Activated CD8-positive, alpha-beta memory T cell treated with anti-CD3 and anti-CD28 coated beads, Interleukin-2, amount 10 ng/mL, durations not matched to agents 7 days and 5 days (primary cell): Measurements from ENCODE around the gene ZNF587. TPM values are rescaled to one million over a fixed set of nuclear protein-coding genes. Genes with fewer than 3 reads are reported as not detected.
"Not testable (repeated sequence)": the region's sequence is repeated elsewhere in the genome, so short reads cannot be mapped to it uniquely, and the experiment has no call there.

Source experiments
- ATAC-seq: fragments of 150-1000 bp; cut with Tn5 transposase; one replicate; pipeline ENCODE4 v1.10.0; 2021; ENCODE audit warnings: moderate library complexity
- CTCF ChIA-PET: fragments of 350-600 bp; sonication (Branson Sonifier 250); formaldehyde crosslinking; loops from one replicate; lab custom pipeline; 2021; ENCODE audit warnings: antibody characterized with exemption; lab: Charles Lee
- DNase-seq: peaks from one replicate; pipeline ENCODE4 v3.0.0-alpha.2; 2020
- H3K27ac Mint-ChIP-seq: one replicate; pipeline ENCODE4 v1.8.0; 2021; ENCODE audit warnings: mild to moderate bottlenecking, mixed read lengths
- H3K27me3 Mint-ChIP-seq: one replicate; pipeline ENCODE4 v1.8.0; 2021; ENCODE audit warnings: mixed read lengths
- H3K36me3 Mint-ChIP-seq: one replicate; pipeline ENCODE4 v1.8.0; 2021; ENCODE audit warnings: mild to moderate bottlenecking, mixed read lengths
- H3K4me1 Mint-ChIP-seq: one replicate; pipeline ENCODE4 v1.8.0; 2021; ENCODE audit warnings: mixed read lengths
- H3K4me3 Mint-ChIP-seq: one replicate; pipeline ENCODE4 v1.8.0; 2021; ENCODE audit warnings: mild to moderate bottlenecking, moderate library complexity, mixed read lengths
- H3K9me3 Mint-ChIP-seq: one replicate; pipeline ENCODE4 v1.8.0; 2022; ENCODE audit warnings: low read depth, mixed read lengths
- total RNA-seq, 2 experiments: library from RNA; stranded (reverse); gene quantifications; one replicate each; pipeline ENCODE4 v1.2.3, GENCODE V29; 2021

ZNF587 gene
- total RNA-seq, 2 experiments from 2014 or later: 30.8 to 41.2 TPM

- DNase-seq, H3K27me3 Mint-ChIP-seq, H3K4me3 Mint-ChIP-seq, H3K27ac Mint-ChIP-seq, CTCF ChIA-PET, H3K4me1 Mint-ChIP-seq, ATAC-seq: not testable (repeated sequence)
- Mint-ChIP-seq H3K36me3 (peaks cover 87% of the 10 kb centered on the region), H3K9me3 (peaks cover 48% of the 10 kb centered on the region)
Observed at GRCh38 chr19:57873883-57874799, 24.5 kb downstream of the ZNF587 start.

DNA sequence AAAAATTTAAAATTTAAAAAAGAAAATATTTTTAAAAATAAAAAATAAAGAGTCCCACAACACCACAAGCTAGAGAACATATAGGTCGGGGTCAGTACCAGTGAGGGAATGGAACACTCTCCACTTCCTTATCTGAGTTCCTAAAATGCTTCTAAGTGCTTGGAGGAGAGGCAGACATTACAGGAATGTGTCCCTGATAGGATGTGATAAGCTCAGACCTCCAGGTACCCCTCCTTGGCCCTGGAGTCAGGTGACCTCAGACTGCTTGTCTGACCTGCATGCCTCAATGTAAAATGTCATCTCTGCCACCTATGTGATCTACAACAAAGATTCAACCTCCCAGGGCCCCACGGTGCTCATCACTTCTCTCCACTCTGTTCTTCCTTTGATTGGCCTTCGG is 36.4 kb downstream of the ZNF587 start:
- Mint-ChIP-seq H3K9me3 (peaks cover 10% of the 10 kb centered on the region), H3K4me1 (peaks cover 20% of the 10 kb centered on the region), H3K36me3 (peaks cover 62% of the 10 kb centered on the region), H3K27me3 (no peaks in the 10 kb centered on the region), H3K27ac (no peak overlapping the region), H3K4me3 (no peak overlapping the region)
- CTCF ChIA-PET: interaction anchor here (2.5 kb wide), 1 partner anchor 11 kb away, joined by 5 read pairs; no protein-coding TSS in a partner anchor
- DNase-seq: no peak
- ATAC-seq: no peak

- DNase-seq (no peak), ATAC-seq (no peak)
- peaks cover 12% of the 10 kb centered on the region for H3K9me3 Mint-ChIP-seq
- CTCF ChIA-PET: interaction anchor here (1.1 to 2.5 kb wide), 2 partner anchors 9 to 19 kb away, joined by 3 to 5 read pairs; no protein-coding TSS in a partner anchor
- H3K27ac Mint-ChIP-seq: peak overlapping the region; percentile 88
- H3K4me1 Mint-ChIP-seq: peaks cover 20% of the 10 kb centered on the region
- no peaks in the 10 kb centered on the region for H3K27me3 Mint-ChIP-seq
- H3K4me3 Mint-ChIP-seq: peak overlapping the region; percentile 85
- peaks cover 64% of the 10 kb centered on the region for H3K36me3 Mint-ChIP-seq
Observed at GRCh38 chr19:57887195-57887941, 37.7 kb downstream of the ZNF587 start.

DNA sequence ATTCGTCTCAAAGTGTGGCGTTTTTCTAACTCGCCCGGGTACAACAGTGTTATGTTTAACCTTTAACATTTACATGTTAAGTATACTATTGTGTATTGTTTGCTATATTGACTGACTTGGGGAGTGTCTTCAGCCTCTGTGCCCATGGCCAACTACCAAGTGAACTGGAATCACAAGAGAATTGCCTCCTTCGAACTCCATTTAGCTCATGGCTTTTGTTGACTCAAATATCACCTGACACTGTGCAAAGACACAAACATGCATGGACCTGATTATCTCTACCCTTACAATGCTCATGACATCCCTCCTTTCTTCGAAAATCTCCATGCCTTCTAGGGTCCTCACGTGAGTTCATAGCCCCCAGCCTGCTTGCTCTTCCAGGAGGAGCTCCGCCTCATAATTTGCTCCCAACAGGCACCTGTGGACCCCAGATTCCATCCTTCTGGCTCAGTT is 38.5 kb downstream of the ZNF587 start:
- no peak for DNase-seq
- Mint-ChIP-seq H3K27ac (peak overlapping the region; percentile 88), H3K4me3 (peak overlapping the region; percentile 85), H3K27me3 (no peaks in the 10 kb centered on the region), H3K4me1 (peaks cover 20% of the 10 kb centered on the region), H3K9me3 (peaks cover 8% of the 10 kb centered on the region), H3K36me3 (peaks cover 61% of the 10 kb centered on the region)
- CTCF ChIA-PET: interaction anchor here (1.1 kb wide), 1 partner anchor 19 kb away, joined by 3 read pairs; no protein-coding TSS in a partner anchor
- ATAC-seq: peak; percentile 9

GRCh38 chr19:57888560-57889231 is 39.0 kb downstream of the ZNF587 start, which contains the start of gene ZNF814:
ZNF814 (minus strand) TSS chr19:57889037; CDS start chr19:57888802, 235 bp downstream.
- Mint-ChIP-seq H3K27me3 (no peaks in the 10 kb centered on the region), H3K27ac (peak within 1 kb of the TSS; percentile 88), H3K36me3 (peaks cover 56% of the 10 kb centered on the region), H3K4me3 (peak within 1 kb of the TSS; percentile 85), H3K4me1 (peaks cover 20% of the 10 kb centered on the region), H3K9me3 (peaks cover 8% of the 10 kb centered on the region)
- CTCF ChIA-PET: interaction anchor here (1.1 kb wide), 1 partner anchor 18 kb away, joined by 3 read pairs; no protein-coding TSS in a partner anchor
- ATAC-seq: peak; percentile 93
- DNase-seq: peak; percentile 92

DNA sequence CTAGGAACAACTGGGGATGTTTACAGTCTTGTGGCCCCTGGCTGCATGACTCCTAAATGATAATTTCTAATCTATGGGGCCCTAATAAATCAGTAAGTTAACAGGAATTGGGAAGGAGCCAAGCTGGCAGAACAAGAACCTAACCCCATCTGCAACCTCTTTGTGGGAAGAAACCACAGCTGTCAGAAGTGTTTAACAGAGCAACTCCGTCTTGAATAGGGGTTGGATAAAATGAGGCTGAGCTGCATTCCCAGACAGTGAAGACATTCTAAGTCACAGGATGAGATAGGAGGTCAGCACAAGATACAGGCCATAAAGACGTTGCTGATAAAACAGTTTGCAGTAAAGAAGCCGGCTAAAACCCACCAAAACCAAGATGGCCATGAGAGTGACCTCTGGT is 41.0 kb downstream of the ZNF587 start:
- H3K27ac Mint-ChIP-seq, H3K4me3 Mint-ChIP-seq, H3K27me3 Mint-ChIP-seq, DNase-seq, H3K9me3 Mint-ChIP-seq, CTCF ChIA-PET, ATAC-seq: not testable (repeated sequence)
- Mint-ChIP-seq H3K4me1 (peaks cover 20% of the 10 kb centered on the region), H3K36me3 (peaks cover 37% of the 10 kb centered on the region)

GRCh38 chr19:57900311-57900710 is 50.7 kb downstream of the ZNF587 start:
- ATAC-seq (no peak), DNase-seq (no peak)
- H3K4me3 Mint-ChIP-seq: no peak overlapping the region
- H3K27me3 Mint-ChIP-seq: no peaks in the 10 kb centered on the region
- H3K4me1 Mint-ChIP-seq: peaks cover 7% of the 10 kb centered on the region
- H3K9me3 Mint-ChIP-seq: no peaks in the 10 kb centered on the region
- H3K36me3 Mint-ChIP-seq: peaks cover 19% of the 10 kb centered on the region
- no peak overlapping the region for H3K27ac Mint-ChIP-seq
- CTCF ChIA-PET: no interaction called here

GRCh38 chr19:57903618-57904184 is 54.0 kb downstream of the ZNF587 start:
- H3K27me3 Mint-ChIP-seq: no peaks in the 10 kb centered on the region
- CTCF ChIA-PET: no interaction called here
- ATAC-seq: no peak
- no peak for DNase-seq
- H3K9me3 Mint-ChIP-seq: peaks cover 10% of the 10 kb centered on the region
- H3K36me3 Mint-ChIP-seq: peaks cover 39% of the 10 kb centered on the region
- no peak overlapping the region for H3K4me3 Mint-ChIP-seq
- H3K4me1 Mint-ChIP-seq: peaks cover 5% of the 10 kb centered on the region
- H3K27ac Mint-ChIP-seq: no peak overlapping the region

GRCh38 chr19:57905258-57905657 is 55.6 kb downstream of the ZNF587 start:
- no peak overlapping the region for H3K27ac Mint-ChIP-seq
- H3K9me3 Mint-ChIP-seq: peaks cover 16% of the 10 kb centered on the region
- CTCF ChIA-PET: no interaction called here
- peaks cover 5% of the 10 kb centered on the region for H3K4me1 Mint-ChIP-seq
- ATAC-seq (no peak), DNase-seq (no peak)
- peaks cover 48% of the 10 kb centered on the region for H3K36me3 Mint-ChIP-seq
- no peaks in the 10 kb centered on the region for H3K27me3 Mint-ChIP-seq
- H3K4me3 Mint-ChIP-seq: no peak overlapping the region

- H3K27me3 Mint-ChIP-seq: no peaks in the 10 kb centered on the region
- peaks cover 62% of the 10 kb centered on the region for H3K36me3 Mint-ChIP-seq
- DNase-seq (no peak), ATAC-seq (no peak)
- H3K4me1 Mint-ChIP-seq: peaks cover 9% of the 10 kb centered on the region
- no peak overlapping the region for H3K27ac Mint-ChIP-seq
- no peak overlapping the region for H3K4me3 Mint-ChIP-seq
- H3K9me3 Mint-ChIP-seq: peaks cover 22% of the 10 kb centered on the region
- CTCF ChIA-PET: interaction anchor here (1.0 kb wide), 1 partner anchor 19 kb away, joined by 3 read pairs; no protein-coding TSS in a partner anchor
Observed at GRCh38 chr19:57907394-57907793, 57.7 kb downstream of the ZNF587 start.

GRCh38 chr19:57914531-57914930 is 64.9 kb downstream of the ZNF587 start:
- Mint-ChIP-seq H3K4me1 (peaks cover 33% of the 10 kb centered on the region), H3K36me3 (peaks cover 70% of the 10 kb centered on the region), H3K4me3 (no peak overlapping the region), H3K9me3 (peaks cover 23% of the 10 kb centered on the region), H3K27ac (no peak overlapping the region), H3K27me3 (no peaks in the 10 kb centered on the region)
- no peak for DNase-seq
- ATAC-seq: no peak
- CTCF ChIA-PET: no interaction called here
